Thymus (tissue), 14 donors: ENCODE results near the gene WRAP73. TPM values are rescaled to one million over a fixed set of nuclear protein-coding genes. Genes with fewer than 3 reads are reported as not detected.

ENCODE experiments used
- DNase-seq, 9 donors: peaks; one replicate each; pipeline ENCODE4 v3.0.0-alpha.2; 2013; ENCODE audit warnings: low spot score in 9 of 9, low read depth in 6 of 9, missing footprints in 1 of 9
- H3K27ac ChIP-seq, 2 donors: one replicate each; pipeline ENCODE4 v1.5.1; 2013; ENCODE audit warnings: control low read depth in 1 of 2, low read depth in 1 of 2, low read length in 1 of 2, mild to moderate bottlenecking in 1 of 2, moderate library complexity in 1 of 2
- H3K27me3 ChIP-seq, 2 donors: one replicate each; pipeline ENCODE4 v1.5.1; 2013; ENCODE audit warnings: low read length in 1 of 2; ENCODE audit not compliant: control insufficient read depth in 2 of 2, insufficient read depth in 1 of 2
- H3K36me3 ChIP-seq, 2 donors: one replicate each; pipeline ENCODE4 v1.5.1; 2013; ENCODE audit warnings: low read length in 1 of 2, mild to moderate bottlenecking in 1 of 2, moderate library complexity in 1 of 2; ENCODE audit not compliant: control insufficient read depth in 2 of 2, insufficient read depth in 2 of 2
- H3K4me1 ChIP-seq, 2 donors: one replicate each; pipeline ENCODE4 v1.5.1; 2013; ENCODE audit warnings: low read length in 2 of 2; ENCODE audit not compliant: control insufficient read depth in 2 of 2, insufficient read depth in 2 of 2
- H3K4me3 ChIP-seq, 2 donors: one replicate each; pipeline ENCODE4 v1.5.1; 2013; ENCODE audit warnings: low read length in 2 of 2, control low read depth in 1 of 2, mild to moderate bottlenecking in 1 of 2
- H3K9me3 ChIP-seq, 2 donors: one replicate each; pipeline ENCODE4 v1.5.1; 2013; ENCODE audit warnings: low read length in 1 of 2, mild to moderate bottlenecking in 1 of 2; ENCODE audit not compliant: control insufficient read depth in 2 of 2, insufficient read depth in 1 of 2
- WGBS: extraction: QIAGEN DNeasy Blood & Tissue Kit; methylation state at CpG from one replicate; pipeline ENCODE4 v1.1.7; 2013; 5-methylcytosine and 5-hydroxymethylcytosine counted together
- long read RNA-seq, 10 donors: transcript quantifications; one replicate each; lab custom pipeline, GENCODE V29; 2026
- polyA plus RNA-seq: library from polyadenylated mRNA; stranded (reverse); fragments of 200-250 nt; gene quantifications from one replicate; pipeline ENCODE4 v1.2.3, GENCODE V29; 2013
- total RNA-seq: library from RNA; stranded (reverse); fragments of 120-200 nt; gene quantifications from one replicate; pipeline ENCODE4 v1.2.4, GENCODE V29; 2013
- donor health status: healthy.

Gene WRAP73
- 19.7 TPM for total RNA-seq
- polyA plus RNA-seq = 25.9 TPM
- long read RNA-seq, donor 1 = 0 reads
- long read RNA-seq, donor 2, transcript WRAP73-201 (12 exons, 1,665 nt) = major isoform, 9 of 10 reads
- long read RNA-seq, donor 2, partial matches to known transcripts = 0 of 10 reads
- long read RNA-seq, donor 2, other reads (novel, unspliced or antisense) = 0 of 10 reads
- long read RNA-seq, donor 3, transcript WRAP73-201 (12 exons, 1,665 nt) = major isoform, 7 of 12 reads
- long read RNA-seq, donor 3, partial matches to known transcripts = 0 of 12 reads
- long read RNA-seq, donor 3, other reads (novel, unspliced or antisense) = 0 of 12 reads
- long read RNA-seq, donor 4, partial matches to known transcripts = 0 of 2 reads
- long read RNA-seq, donor 4, other reads (novel, unspliced or antisense) = 0 of 2 reads
- long read RNA-seq, donor 5, partial matches to known transcripts = 0 of 6 reads
- long read RNA-seq, donor 5, other reads (novel, unspliced or antisense) = 0 of 6 reads
- long read RNA-seq, donor 6, partial matches to known transcripts = 0 of 5 reads
- long read RNA-seq, donor 6, other reads (novel, unspliced or antisense) = 0 of 5 reads
- long read RNA-seq, donor 7, partial matches to known transcripts = 0 of 4 reads
- long read RNA-seq, donor 7, other reads (novel, unspliced or antisense) = 0 of 4 reads
- long read RNA-seq, donor 8, partial matches to known transcripts = 8 of 13 reads
- long read RNA-seq, donor 8, other reads (novel, unspliced or antisense) = 0 of 13 reads
- long read RNA-seq, donor 9, partial matches to known transcripts = 5 of 9 reads
- long read RNA-seq, donor 9, other reads (novel, unspliced or antisense) = 0 of 9 reads
- long read RNA-seq, donor 10, transcript WRAP73-201 (12 exons, 1,665 nt) = major isoform, 6 of 7 reads
- long read RNA-seq, donor 10, partial matches to known transcripts = 0 of 7 reads
- long read RNA-seq, donor 10, other reads (novel, unspliced or antisense) = 0 of 7 reads

GRCh38 chr1:3649342-3650247 is at the start of gene WRAP73:
WRAP73 (minus strand) TSS chr1:3650103; CDS start chr1:3649999, 104 bp downstream.
- H3K9me3 ChIP-seq = peaks cover 0 to 2% of the 10 kb centered on the region in 2 donors
- peak within 1 kb of the TSS; percentile 63 to 84 for H3K4me3 ChIP-seq
- peak within 1 kb of the TSS in 1 of 2 donors; percentile 60 for H3K27ac ChIP-seq
- H3K27me3 ChIP-seq = peaks cover 44% of the 10 kb centered on the region in 2 donors
- peak; percentile 84 to 96 (median 90) for DNase-seq
- WGBS = 5% methylated on average over 60 of the region's 60 CpGs
- H3K36me3 ChIP-seq = peaks cover 0 to 26% of the 10 kb centered on the region in 2 donors
- H3K4me1 ChIP-seq = peaks cover 8 to 10% of the 10 kb centered on the region in 2 donors

- Histone ChIP-seq H3K27ac (no peak overlapping the region), H3K27me3 (peaks cover 0 to 28% of the 10 kb centered on the region in 2 donors), H3K4me1 (peaks cover 0 to 26% of the 10 kb centered on the region in 2 donors), H3K9me3 (no peaks in the 10 kb centered on the region), H3K4me3 (no peak overlapping the region), H3K36me3 (no peaks in the 10 kb centered on the region)
- WGBS = 73% methylated on average over 18 of the region's 18 CpGs
- no peak for DNase-seq
Measured at GRCh38 chr1:3699596-3699995, 49.7 kb upstream of the WRAP73 start.

GRCh38 chr1:3698660-3699408 is 48.9 kb upstream of the WRAP73 start:
- DNase-seq = no peak
- Histone ChIP-seq H3K9me3 (no peaks in the 10 kb centered on the region), H3K4me3 (no peak overlapping the region), H3K36me3 (no peaks in the 10 kb centered on the region), H3K27ac (no peak overlapping the region), H3K27me3 (peaks cover 0 to 20% of the 10 kb centered on the region in 2 donors), H3K4me1 (peaks cover 0 to 20% of the 10 kb centered on the region in 2 donors)
- 87% methylated on average over 29 of the region's 29 CpGs for WGBS

- no peaks in the 10 kb centered on the region for H3K36me3 ChIP-seq
- H3K27me3 ChIP-seq = peaks cover 0 to 19% of the 10 kb centered on the region in 2 donors
- peaks cover 0 to 12% of the 10 kb centered on the region in 2 donors for H3K4me1 ChIP-seq
- no peak for DNase-seq
- no peak overlapping the region for H3K27ac ChIP-seq
- H3K9me3 ChIP-seq = no peaks in the 10 kb centered on the region
- whole genome bisulfite sequencing = 91% methylated on average over 12 of the region's 12 CpGs
- no peak overlapping the region for H3K4me3 ChIP-seq
Measured at GRCh38 chr1:3697810-3698209, 47.9 kb upstream of the WRAP73 start.

- H3K36me3 ChIP-seq = no peaks in the 10 kb centered on the region
- H3K4me1 ChIP-seq = peaks cover 0 to 9% of the 10 kb centered on the region in 2 donors
- H3K27ac ChIP-seq = no peak overlapping the region
- peaks cover 0 to 19% of the 10 kb centered on the region in 2 donors for H3K27me3 ChIP-seq
- H3K9me3 ChIP-seq = no peaks in the 10 kb centered on the region
- no peak for DNase-seq
- 95% methylated on average over 22 of the region's 22 CpGs for WGBS
- no peak overlapping the region for H3K4me3 ChIP-seq
Measured at GRCh38 chr1:3697104-3697503, 47.2 kb upstream of the WRAP73 start.

- H3K4me1 ChIP-seq = peaks cover 0 to 9% of the 10 kb centered on the region in 2 donors
- H3K27me3 ChIP-seq = peaks cover 0 to 19% of the 10 kb centered on the region in 2 donors
- no peak for DNase-seq
- no peak overlapping the region for H3K27ac ChIP-seq
- no peaks in the 10 kb centered on the region for H3K9me3 ChIP-seq
- H3K36me3 ChIP-seq = no peaks in the 10 kb centered on the region
- WGBS = 96% methylated on average over 9 of the region's 9 CpGs
- no peak overlapping the region for H3K4me3 ChIP-seq
Measured at GRCh38 chr1:3696689-3697088, 46.8 kb upstream of the WRAP73 start.

- H3K4me3 ChIP-seq = no peak overlapping the region
- WGBS = 48% methylated on average over 33 of the region's 33 CpGs
- no peaks in the 10 kb centered on the region for H3K9me3 ChIP-seq
- H3K27me3 ChIP-seq = peaks cover 0 to 19% of the 10 kb centered on the region in 2 donors
- peaks cover 0 to 9% of the 10 kb centered on the region in 2 donors for H3K4me1 ChIP-seq
- DNase-seq = no peak
- H3K27ac ChIP-seq = no peak overlapping the region
- no peaks in the 10 kb centered on the region for H3K36me3 ChIP-seq
Measured at GRCh38 chr1:3695326-3696217, 45.7 kb upstream of the WRAP73 start.
